ENCODE results near the gene ATP1A2.

The ATP1A2 gene

DNA sequence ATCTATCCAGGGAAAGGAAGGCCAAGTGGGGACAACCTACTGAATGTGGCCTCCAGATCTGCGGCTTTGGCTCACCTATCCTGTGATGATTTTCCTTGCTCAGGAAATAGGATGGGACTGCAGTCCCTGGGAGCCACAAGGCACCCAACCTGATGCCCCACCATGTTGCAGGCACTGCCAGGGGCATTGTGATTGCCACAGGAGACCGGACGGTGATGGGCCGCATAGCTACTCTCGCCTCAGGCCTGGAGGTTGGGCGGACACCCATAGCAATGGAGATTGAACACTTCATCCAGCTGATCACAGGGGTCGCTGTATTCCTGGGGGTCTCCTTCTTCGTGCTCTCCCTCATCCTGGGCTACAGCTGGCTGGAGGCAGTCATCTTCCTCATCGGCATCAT, 11.8 kb downstream of the ATP1A2 start:
- DNase-seq = no peak

DNA sequence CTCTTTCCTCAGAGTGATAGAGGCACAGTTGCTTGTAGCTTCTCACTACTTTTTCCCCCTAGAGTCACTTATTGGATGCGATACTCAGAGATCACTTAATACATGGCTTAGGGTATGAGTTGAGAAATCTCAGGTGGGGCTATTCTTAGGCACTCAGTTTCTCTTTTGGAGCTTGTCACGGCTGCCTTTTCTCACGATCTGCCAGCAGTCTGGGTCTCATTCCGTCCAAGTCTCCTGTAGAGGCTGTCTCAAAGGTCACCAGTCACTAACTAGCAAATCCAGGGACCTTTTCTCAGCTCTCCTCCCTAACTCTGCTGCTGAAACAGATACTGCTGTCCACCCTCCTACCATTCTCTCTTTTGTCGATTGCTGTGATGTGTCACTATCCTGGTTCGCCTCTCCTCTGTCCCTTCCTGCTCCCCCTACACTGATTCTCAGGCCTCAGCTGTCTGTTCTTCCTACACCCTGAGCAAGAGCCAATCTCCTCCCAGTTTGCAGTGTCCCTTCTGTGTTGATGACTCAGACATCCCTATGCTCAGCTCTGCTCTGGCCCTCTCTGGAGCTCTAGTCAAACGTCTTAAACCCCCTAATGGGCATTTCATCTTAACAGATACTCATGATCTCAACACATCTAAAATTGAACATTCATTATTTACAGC, 12.4 kb downstream of the ATP1A2 start:
- no peak for DNase-seq

DNA sequence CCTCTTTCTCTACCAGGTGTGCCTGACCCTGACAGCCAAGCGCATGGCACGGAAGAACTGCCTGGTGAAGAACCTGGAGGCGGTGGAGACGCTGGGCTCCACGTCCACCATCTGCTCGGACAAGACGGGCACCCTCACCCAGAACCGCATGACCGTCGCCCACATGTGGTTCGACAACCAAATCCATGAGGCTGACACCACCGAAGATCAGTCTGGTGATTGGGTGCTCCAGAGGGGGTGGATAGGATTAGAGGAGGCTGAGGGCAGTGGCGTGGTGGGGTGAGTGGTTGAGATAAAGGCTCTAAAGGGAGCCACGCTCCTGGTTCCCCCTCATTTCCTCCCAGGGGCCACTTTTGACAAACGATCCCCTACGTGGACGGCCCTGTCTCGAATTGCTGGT, 13.1 kb downstream of the ATP1A2 start:
- no peak for DNase-seq

DNA sequence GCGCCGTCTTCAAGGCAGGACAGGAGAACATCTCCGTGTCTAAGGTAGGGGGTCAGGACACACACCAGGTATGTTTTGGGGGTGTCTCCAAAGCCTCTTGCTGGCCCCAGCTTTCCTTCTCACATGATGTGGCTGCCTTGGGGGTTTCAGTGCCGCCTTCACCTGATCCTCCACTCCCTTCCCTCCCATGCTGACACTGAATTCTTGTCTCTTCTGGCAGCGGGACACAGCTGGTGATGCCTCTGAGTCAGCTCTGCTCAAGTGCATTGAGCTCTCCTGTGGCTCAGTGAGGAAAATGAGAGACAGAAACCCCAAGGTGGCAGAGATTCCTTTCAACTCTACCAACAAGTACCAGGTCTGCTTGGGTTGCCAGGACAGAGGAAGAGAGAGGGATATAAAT, 13.5 kb downstream of the ATP1A2 start:
- no peak for DNase-seq

DNA sequence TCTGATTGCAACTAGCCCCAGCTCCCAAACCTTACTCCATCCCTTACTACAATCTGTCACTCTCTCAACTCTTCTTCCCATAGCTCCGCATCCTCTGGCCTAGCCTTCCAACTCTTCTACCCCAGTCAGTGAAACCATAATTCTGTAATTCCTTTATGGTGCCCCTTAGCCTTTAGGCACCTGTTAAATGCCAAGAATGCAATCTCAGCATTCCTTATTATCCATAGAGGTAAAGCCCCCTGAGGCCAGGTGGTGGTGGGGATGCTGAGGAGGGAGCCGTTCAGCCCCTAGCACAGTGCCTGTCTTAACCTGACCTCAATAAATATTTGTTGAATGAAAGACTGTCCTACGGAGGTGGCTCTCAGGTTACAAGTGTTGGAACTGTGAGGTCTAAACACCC, 14.0 kb downstream of the ATP1A2 start:
- DNase-seq = no peak

DNA sequence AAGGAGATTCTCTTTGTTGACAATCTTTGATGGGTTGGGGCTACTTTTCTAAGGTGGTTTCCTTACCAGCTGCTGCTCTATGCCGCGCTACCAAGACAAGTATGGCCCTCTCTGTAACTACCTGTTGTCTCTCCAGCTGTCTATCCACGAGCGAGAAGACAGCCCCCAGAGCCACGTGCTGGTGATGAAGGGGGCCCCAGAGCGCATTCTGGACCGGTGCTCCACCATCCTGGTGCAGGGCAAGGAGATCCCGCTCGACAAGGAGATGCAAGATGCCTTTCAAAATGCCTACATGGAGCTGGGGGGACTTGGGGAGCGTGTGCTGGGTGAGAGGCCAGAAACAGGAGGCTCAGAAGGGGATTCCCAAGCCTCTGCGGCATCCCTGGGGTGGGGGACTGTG, 14.4 kb downstream of the ATP1A2 start:
- DNase-seq = no peak

DNA sequence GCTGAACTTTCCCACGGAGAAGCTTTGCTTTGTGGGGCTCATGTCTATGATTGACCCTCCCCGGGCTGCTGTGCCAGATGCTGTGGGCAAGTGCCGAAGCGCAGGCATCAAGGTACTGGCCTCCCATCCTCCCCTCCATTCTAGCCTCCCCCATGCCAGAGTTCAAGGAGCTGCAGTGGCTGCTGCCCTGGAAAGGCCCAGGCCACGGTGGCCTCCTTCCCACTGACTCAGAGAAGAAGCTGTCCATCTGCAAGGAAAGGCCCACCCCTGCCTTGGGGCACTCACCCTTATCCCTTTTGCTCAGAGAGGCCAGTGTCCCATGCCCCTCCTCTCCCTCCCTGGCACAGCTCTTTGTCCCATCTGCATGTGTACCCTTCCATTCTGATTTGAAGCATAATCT, 14.9 kb downstream of the ATP1A2 start:
- no peak for DNase-seq

DNA sequence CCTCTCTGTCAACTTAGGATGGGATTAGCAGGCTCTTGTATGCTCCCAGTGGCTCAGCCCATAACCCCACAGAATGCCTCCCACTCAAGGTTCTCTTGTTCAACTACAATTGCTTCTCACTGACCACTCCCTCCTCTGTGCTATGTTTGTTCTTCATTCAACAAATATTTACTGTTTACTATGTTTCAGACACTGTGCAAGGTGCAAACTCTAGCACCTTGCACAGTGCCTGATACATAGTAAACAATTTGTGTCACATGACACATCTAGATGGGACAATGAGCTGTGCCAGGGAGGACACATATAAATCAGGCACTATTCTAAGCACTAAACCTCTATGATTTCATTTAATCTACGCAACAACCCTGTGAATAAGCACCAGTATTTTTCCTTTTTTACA, 15.4 kb downstream of the ATP1A2 start:
- DNase-seq = no peak

DNA sequence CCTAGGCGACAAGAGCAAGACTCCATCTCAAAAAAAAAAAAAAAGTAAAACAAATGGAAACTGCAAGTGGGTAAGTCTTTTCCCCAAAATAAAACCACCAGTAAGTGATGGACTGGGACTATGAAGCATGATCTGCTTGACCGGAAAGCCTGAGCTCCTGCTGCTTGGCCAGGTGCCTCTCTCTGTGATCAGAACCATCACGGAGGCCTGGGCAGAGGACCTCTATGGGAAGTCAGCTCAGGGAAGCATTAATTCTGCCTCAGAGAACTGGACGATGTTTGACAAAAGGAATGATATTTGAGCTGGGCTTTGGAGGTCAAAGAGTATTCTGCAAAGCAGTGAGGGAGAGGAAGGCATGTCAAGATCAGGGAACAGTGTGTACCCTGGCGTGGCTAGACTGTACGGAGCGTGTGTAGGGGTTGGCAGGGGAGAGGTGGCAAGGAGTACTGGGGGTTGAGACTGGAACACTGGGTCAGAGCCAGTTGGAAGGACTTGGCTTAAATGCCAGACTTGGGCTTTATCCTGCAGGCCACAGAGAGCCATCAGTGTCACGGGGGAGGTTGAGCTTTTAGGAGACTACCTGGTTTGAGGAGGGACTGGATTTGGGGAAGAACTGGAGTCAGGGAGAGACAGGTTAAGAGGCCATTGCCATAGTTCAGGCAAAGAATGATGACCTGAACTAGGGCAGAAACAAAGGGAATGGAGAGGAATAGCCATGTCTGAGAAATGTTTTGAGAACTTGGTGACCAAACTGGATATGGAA, 16.4 kb downstream of the ATP1A2 start:
- no peak for DNase-seq

DNA sequence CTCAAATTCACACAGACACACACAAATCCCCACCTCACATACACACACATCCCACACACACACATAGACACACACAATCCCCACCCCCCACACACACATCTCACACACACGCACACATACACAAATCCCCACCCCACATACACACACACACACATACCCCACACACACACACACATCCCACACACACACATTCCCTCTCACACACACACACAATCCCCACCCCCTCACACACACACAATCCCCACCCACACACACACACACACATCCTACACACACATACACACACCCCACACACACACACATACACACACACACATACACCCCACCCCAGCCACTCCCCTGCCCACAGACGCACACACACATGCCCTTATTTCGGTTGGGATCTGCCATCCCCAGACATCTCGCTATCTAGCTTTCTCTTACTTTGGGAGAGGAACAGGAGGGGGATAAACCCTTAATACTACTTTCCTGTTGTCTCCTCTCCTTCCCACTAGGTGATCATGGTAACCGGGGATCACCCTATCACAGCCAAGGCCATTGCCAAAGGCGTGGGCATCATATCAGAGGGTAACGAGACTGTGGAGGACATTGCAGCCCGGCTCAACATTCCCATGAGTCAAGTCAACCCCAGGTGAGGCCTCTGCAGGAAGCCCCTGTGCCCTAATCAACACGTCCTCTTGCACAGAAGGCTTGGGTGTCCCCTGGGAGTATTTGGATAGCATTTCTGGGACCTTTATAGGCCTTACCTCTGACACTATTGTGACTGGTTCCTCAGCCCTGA, 18.6 kb downstream of the ATP1A2 start:
- no peak for DNase-seq

DNA sequence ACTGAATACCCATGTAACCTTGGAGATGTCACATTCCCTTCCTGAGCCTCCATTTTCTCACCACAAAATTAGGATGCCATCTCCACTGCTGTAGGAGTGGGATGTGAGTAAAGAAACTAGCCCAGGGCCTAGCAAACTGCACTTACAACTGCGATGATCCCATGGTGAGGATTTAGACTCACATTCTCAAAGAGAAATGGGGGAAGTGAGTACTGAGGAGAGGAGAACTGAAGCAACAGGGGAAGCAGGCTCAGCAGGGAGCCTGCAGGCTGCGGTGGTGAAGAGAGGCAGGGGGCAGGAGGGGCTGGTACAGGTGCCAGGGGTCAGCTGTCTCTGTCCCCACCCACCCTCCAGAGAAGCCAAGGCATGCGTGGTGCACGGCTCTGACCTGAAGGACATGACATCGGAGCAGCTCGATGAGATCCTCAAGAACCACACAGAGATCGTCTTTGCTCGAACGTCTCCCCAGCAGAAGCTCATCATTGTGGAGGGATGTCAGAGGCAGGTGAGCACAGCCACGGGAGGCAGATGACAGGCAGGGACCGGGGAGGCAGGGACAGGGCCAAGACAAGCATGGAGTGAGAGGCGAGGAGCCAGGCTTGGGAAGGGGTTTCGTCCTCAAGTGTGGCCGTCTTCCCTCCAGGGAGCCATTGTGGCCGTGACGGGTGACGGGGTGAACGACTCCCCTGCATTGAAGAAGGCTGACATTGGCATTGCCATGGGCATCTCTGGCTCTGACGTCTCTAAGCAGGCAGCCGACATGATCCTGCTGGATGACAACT, 19.4 kb downstream of the ATP1A2 start:
- no peak for DNase-seq

DNA sequence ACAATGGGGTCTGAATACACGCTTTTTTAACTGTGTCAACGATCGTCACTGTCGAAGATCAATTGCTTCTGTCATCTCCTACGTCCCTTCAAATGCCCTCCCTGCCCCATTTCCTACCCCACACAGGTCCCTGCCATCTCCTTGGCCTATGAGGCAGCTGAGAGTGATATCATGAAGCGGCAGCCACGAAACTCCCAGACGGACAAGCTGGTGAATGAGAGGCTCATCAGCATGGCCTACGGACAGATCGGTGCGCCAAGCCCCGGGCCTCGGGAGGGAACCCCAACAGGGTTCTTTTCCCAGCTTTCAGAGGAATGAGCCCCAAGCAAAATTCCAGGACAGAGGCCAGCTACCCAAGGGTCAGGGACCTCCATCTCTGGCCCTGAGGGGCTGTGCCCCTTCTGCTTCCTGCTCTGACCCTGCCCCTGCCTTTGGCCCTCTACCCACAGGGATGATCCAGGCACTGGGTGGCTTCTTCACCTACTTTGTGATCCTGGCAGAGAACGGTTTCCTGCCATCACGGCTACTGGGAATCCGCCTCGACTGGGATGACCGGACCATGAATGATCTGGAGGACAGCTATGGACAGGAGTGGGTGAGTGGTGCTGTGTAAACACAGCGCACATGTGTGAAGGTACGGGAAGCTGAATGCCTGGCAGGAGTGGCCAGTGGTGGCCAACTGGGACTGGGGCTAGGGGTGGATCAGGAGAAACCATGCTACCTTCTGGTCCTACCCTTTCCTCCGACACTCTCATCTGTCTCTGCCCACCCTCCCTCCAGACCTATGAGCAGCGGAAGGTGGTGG, 20.8 kb downstream of the ATP1A2 start:
- DNase-seq = no peak

DNA sequence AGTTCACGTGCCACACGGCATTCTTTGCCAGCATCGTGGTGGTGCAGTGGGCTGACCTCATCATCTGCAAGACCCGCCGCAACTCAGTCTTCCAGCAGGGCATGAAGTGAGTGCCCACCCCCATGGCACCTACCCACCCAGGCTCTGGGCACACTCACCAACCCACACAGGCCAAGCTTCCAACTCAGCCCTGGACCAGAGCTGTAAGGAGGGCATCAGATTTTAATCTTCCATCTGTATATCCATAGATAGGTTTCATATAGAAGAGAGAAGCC, 21.3 kb downstream of the ATP1A2 start:
- no peak for DNase-seq

DNA sequence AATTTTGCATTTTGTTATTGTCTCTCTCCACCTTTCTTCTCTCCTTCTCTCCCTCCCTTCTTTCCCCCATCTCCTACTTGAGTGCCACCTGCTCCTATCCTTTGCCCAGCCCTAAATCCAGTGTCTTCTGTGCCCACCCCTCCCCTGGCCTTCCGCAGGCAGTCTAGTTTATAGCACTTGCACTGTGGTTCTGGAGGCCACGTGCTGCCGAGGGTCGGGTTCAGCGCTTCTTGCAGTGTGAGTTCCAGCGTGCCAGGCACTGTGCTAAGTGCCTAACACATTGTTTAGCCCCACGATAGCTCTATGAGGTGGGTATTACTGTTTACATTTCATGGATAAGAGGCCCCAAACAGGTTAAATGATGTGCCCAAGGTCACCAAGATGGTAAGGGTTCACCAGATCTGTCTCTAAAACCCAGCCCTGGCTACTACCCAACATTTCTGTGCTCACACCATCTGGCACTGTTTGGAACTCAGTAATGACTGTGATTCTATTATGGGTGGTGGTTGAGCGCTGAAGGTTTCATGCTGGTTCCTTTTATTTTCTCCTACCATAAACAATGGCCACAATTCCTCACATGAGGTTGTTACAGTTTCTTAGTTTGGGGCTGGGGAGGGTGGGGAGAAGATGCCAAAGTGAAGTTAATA, 21.8 kb downstream of the ATP1A2 start:
- no peak for DNase-seq

DNA sequence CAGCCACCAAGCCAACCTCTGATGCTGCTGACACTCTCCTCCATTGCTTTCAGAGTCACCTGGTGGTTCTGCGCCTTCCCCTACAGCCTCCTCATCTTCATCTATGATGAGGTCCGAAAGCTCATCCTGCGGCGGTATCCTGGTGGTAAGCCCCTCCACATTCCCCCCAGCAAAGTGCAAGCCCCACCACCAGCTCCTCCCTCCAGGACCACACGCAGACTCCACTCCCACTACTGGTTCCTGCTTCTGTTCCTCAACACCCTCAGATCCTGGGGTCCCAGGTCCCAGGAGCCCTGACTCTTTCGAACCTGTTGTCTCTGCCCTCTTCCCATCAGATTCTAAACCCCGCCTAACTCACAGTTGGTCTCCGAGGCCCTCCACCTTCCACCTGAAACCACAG, 24.3 kb downstream of the ATP1A2 start:
- no peak for DNase-seq

DNA sequence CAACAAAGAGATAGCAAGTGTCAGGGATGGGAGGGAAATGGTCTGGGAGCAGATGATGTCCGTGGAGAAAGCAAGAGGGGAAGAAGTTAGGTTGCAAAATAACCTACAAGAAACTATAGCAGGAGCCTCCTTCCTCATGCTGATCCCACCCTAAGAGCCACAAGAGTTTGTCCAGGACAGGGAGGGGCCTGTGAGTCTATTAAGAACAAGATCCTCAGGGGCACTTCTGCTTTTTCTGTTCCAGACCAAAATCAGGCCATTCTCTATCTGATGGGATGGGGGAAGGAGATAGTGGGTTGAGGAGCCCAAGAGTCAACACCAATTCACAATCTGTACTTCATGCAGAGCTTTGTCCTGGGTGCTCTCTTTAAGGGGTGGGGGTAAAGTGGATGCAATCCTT, 28.1 kb downstream of the ATP1A2 start:
- no peak for DNase-seq

DNA sequence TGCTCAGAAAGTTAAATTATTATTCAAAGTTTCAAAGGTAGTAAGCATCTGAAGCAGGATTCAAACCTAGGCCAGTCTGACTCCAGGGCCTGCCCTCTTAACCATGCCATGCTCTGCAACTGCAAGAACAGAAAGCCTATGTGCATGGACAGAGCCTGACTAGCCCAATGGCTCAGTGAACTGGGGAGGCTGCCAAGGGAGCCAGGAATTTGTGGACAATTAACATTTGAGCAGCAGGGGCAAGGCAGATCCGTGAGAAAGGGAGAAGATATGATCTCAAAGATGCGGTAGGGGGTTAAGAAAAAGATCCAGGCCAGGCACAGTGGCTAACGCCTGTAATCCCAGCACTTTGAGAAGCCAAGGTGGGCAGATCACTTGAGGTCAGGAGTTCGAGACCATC, 29.4 kb downstream of the ATP1A2 start:
- DNase-seq = no peak

DNA sequence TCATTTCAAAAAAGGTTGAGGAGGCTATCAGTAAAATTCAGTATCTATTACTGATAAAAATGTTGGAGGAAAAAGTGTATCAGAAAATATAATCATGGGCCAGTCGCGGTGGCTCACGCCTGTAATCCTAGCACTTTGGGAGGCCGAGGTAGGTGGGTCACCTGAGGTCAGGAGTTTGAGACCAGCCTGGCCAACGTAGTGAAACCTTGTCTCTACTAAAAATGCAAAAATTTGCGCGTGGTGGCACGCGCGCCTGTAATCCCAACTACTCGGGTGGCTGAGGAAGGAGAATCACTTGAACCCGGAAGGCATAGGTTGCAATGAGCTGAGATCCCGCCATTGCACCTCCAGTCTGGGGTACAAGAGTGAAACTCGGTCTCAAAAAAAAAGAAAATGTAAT, 30.5 kb downstream of the ATP1A2 start:
- no peak for DNase-seq

DNA sequence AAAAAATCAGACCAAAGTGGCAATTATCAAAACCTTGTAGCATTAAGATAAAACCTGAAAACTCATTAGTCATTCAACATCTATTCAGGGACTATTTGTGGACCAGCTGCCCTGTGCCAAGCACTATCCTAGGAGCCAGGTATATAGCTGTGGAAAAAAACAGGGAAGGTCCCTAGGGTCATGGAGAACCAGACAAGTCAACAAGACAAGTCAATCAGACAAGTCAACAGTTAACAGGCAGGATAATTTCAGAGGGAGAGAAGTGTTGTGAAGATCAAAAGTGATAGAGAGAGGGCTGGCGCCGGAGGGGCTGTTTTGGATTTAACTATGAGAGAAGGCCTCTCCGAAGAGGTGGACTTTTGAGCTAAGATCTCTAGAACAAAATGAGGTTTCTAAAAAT, 32.6 kb downstream of the ATP1A2 start:
- DNase-seq = no peak

DNA sequence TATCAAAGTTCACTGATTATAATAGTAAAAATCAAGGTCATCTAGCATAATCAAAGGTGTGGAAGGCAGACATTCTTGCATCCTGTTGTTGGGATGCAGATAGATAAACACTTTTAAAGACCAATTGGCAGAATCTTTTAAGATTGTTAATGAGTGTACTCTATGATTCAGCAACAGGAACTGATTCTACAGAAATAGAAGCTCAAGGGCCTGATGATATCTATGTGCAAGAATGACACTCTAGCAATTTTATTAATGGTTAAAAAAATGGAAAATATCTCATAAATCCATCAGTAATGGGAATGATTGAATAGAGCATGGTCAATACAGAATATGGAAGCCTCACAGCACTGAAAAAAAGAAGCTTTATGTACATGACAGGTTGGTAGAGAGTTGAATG, 33.7 kb downstream of the ATP1A2 start:
- no peak for DNase-seq

DNA sequence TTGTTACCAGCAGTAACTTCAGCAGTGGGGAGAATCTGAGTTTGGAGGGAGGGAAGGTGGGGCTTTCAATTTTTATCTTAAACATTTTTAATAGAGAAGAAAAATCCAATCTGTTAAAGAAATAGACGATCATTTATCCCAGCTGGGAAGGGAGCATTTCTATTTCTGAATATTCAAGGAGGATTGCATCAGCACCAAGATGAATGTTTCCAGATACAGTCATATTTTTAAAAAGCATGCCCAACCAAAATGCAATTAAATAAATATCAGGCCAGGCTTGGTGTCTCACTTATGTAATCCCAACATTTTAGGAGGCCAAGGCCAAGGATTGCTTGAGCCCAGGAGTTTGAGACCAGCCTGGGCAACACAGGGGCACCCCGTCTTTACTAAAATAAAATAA, 34.2 kb downstream of the ATP1A2 start:
- DNase-seq = no peak

DNA sequence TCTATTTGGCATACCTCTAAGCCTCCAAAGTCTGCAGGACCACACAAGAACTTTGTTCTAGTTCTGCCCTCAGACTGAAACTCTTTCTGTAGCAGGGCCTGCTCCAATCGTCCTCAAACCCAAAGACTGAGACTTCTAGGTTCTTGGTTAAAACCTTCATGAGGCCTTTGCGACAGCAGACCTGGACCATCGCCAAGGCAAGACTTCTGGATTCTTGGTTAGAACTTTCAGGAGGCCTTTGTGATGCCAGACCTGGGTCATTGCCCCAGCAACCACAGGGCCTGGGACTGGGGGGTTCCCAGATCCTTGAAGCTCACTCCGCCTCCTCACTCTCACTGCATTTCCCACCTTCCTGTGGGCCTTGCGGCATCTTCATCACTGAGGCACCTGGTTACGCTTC, 35.7 kb downstream of the ATP1A2 start, which contains the start of gene ATP1A4:
Gene ATP1A4 (plus strand): TSS at position 301 of the 400 bp plus-strand sequence. CDS start 438 bp downstream, outside the sequence.
- DNase-seq = no peak
